Measurements from ENCODE around the gene OR1J2. TPM values are rescaled to one million over a fixed set of nuclear protein-coding genes. Genes with fewer than 3 reads are reported as not detected.

Gene OR1J2
- total RNA-seq, 1 experiment from 2014 or later, result 0.22 TPM

- no peak for DNase-seq (ENCODE audit: extremely low read depth, low read depth)
Measured at GRCh38 chr9:122538757-122539156, 28.2 kb downstream of the OR1J2 start.

GRCh38 chr9:122546196-122546595 lies 35.6 kb downstream of the OR1J2 start:
- DNase-seq (ENCODE audit: extremely low read depth, low read depth), result no peak

- DNase-seq (ENCODE audit: extremely low read depth, low read depth), result no peak
Measured at GRCh38 chr9:122551371-122551770, 40.8 kb downstream of the OR1J2 start.

- DNase-seq (ENCODE audit: extremely low read depth, low read depth), result no peak
Measured at GRCh38 chr9:122552812-122553211, 42.2 kb downstream of the OR1J2 start, which contains the start of gene OR1N2. Gene OR1N2, plus strand, starts transcription at chr9:122553112. Its CDS starts 100 bp downstream, at chr9:122553212.

Other genes with a start within 250 kb of the OR1J2 start
- 28.9 and 32.3 TPM in 2 replicates for gene RBM18, start 246.0 kb upstream of the OR1J2 start, total RNA-seq (2014; rRNA removed; shearing (Covaris generic))
- 76.2 and 90.6 TPM in 2 replicates for gene MRRF, start 245.9 kb upstream of the OR1J2 start, total RNA-seq (2014; rRNA removed; shearing (Covaris generic))
- 1.5 and 1.9 TPM in 2 replicates for gene PTGS1, start 139.8 kb upstream of the OR1J2 start, total RNA-seq (2014; rRNA removed; shearing (Covaris generic))
- not detected in 2 replicates for gene OR1J1, start 32.9 kb upstream of the OR1J2 start, total RNA-seq (2014; rRNA removed; shearing (Covaris generic))
- gene OR1J4, start 8.3 kb downstream of the OR1J2 start, total RNA-seq (2014; rRNA removed; shearing (Covaris generic)), result not detected in 2 replicates
- gene OR1N1, start 16.5 kb downstream of the OR1J2 start, total RNA-seq (2014; rRNA removed; shearing (Covaris generic)), result not detected in 2 replicates
- gene OR1N2, start 42.3 kb downstream of the OR1J2 start, total RNA-seq (2014; rRNA removed; shearing (Covaris generic)), result not detected in 2 replicates
- gene OR1L8, start 72.6 kb downstream of the OR1J2 start, total RNA-seq (2014; rRNA removed; shearing (Covaris generic)), result 0.27 TPM in 1 of 2 replicates, not detected in the other
- not detected in 2 replicates for gene OR1Q1, start 103.9 kb downstream of the OR1J2 start, total RNA-seq (2014; rRNA removed; shearing (Covaris generic))
- gene OR1B1, start 146.8 kb downstream of the OR1J2 start, total RNA-seq (2014; rRNA removed; shearing (Covaris generic)), result not detected in 2 replicates
- gene OR1L1, start 150.9 kb downstream of the OR1J2 start, total RNA-seq (2014; rRNA removed; shearing (Covaris generic)), result not detected in 2 replicates
- not detected in 2 replicates for gene OR1L3, start 164.3 kb downstream of the OR1J2 start, total RNA-seq (2014; rRNA removed; shearing (Covaris generic))
- not detected in 2 replicates for gene OR1L4, start 213.2 kb downstream of the OR1J2 start, total RNA-seq (2014; rRNA removed; shearing (Covaris generic))
- gene OR1L6, start 231.5 kb downstream of the OR1J2 start, total RNA-seq (2014; rRNA removed; shearing (Covaris generic)), result not detected in 2 replicates